H1 (cell line): ENCODE data around the gene SLC27A5. TPM values are rescaled to one million over a fixed set of nuclear protein-coding genes. Genes with fewer than 3 reads are reported as not detected.

Experiments
- PHF8 ChIP-seq: fragments of 200-600 bp; sonication (generic); conservative IDR thresholded peaks from 2 replicates; pipeline ENCODE4 v1.7.1; 2012; ENCODE audit warnings: low read depth, mild to moderate bottlenecking, inconsistent platforms, low read length, moderate library complexity
- polyA plus RNA-seq, 7 experiments: library from polyadenylated mRNA; depleted of rRNA in 3 of 7; stranded (reverse) in 5 of 7; unstranded in 2 of 7; fragments of >200 nt in 5 of 7; fragments of 200-250 nt in 2 of 7; gene quantifications; 1 replicate in 5 of 7; 2 replicates in 1 of 7; 4 replicates in 1 of 7; pipeline versions ENCODE4 v1.2.1 to v1.2.3, GENCODE V29; 2011 to 2013; ENCODE audit warnings: missing spikeins in 2 of 7, mixed read lengths in 2 of 7
- total RNA-seq: library from RNA; stranded (reverse); fragmentation: NEBNext Ultra II Directional; extraction: Animal tissue kit (Norgen Biotek cat#: 25700); gene quantifications from 2 replicates; pipeline ENCODE4 v1.2.1, GENCODE V29; 2021

The SLC27A5 gene
- total and polyA plus RNA-seq, 2 of the 8 experiments (the other 6 are each of a cell fraction or from before 2014, with no cell fraction given): 25.1 to 80.5 TPM

DNA sequence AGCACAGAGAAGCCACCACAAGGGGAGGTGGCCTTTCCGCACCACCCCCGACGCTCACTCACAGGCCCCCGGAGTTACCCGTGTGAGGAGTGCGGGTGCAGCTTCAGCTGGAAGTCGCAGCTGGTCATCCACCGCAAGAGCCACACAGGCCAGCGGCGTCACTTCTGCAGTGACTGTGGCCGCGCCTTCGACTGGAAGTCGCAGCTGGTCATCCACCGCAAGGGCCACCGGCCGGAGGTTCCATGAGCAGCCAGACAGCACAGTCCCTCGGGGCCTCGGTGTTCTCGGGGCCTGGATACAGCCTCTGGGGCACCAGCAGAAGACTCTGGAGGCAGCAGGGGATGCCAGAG, 31.3 kb downstream of the SLC27A5 start (continued):
- TF ChIP-seq PHF8: no peak
